SK-N-MC (cell line): ENCODE data around the gene STAM.

Source experiments
- EZH2 ChIP-seq: fragments of 200-600 bp; sonication (generic); IDR thresholded peaks from one replicate; pipeline ENCODE4 v1.6.1; 2017; ENCODE audit warnings: antibody characterized with exemption
- POLR2AphosphoS5 ChIP-seq: IDR thresholded peaks from 2 replicates; pipeline ENCODE4 v1.6.1; 2012; ENCODE audit warnings: mild to moderate bottlenecking, low read depth, low read length, borderline replicate concordance

GRCh38 chr10:17709492-17709891, 65.5 kb downstream of the STAM start:
- TF ChIP-seq EZH2 (no peak), POLR2AphosphoS5 (no peak)
